Type B pancreatic cell (in vitro differentiated cells): Measurements from ENCODE around the gene CCDC126. TPM values are rescaled to one million over a fixed set of nuclear protein-coding genes. Genes with fewer than 3 reads are reported as not detected.

ENCODE experiments used
- DNase-seq: peaks from one replicate; pipeline ENCODE4 v3.0.0; 2021; ENCODE audit warnings: mixed read lengths; ENCODE audit not compliant: unreplicated experiment; ENCODE audit errors: extremely low spot score
- H3K27ac Mint-ChIP-seq: 2 replicates; pipeline ENCODE4 v1.8.0; 2021; ENCODE audit warnings: mild to moderate bottlenecking, mixed read lengths
- H3K27me3 Mint-ChIP-seq: 2 replicates; pipeline ENCODE4 v1.8.0; 2021; ENCODE audit warnings: mixed read lengths
- H3K36me3 Mint-ChIP-seq: 2 replicates; pipeline ENCODE4 v1.8.0; 2021; ENCODE audit warnings: mixed read lengths
- H3K4me1 Mint-ChIP-seq: one replicate; pipeline ENCODE4 v1.8.0; 2021; ENCODE audit warnings: mixed read lengths; ENCODE audit not compliant: unreplicated experiment
- H3K4me3 Mint-ChIP-seq: 2 replicates; pipeline ENCODE4 v1.8.0; 2021; ENCODE audit warnings: mild to moderate bottlenecking, mixed read lengths
- H3K9me3 Mint-ChIP-seq: 2 replicates; pipeline ENCODE4 v1.8.0; 2021; ENCODE audit warnings: mixed read lengths
- CTCF ChIP-seq: fragments of 200-600 bp; sonication (generic); conservative IDR thresholded peaks from 2 replicates; pipeline ENCODE4 v1.5.0; 2021; ENCODE audit warnings: antibody characterized with exemption, mild to moderate bottlenecking
- total RNA-seq: library from RNA; stranded (reverse); gene quantifications from 2 replicates; pipeline ENCODE4 v1.2.1, GENCODE V29; 2021; ENCODE audit warnings: low replicate concordance

CCDC126 gene
- total RNA-seq, 1 donor from 2014 or later: 11.1 TPM

DNA sequence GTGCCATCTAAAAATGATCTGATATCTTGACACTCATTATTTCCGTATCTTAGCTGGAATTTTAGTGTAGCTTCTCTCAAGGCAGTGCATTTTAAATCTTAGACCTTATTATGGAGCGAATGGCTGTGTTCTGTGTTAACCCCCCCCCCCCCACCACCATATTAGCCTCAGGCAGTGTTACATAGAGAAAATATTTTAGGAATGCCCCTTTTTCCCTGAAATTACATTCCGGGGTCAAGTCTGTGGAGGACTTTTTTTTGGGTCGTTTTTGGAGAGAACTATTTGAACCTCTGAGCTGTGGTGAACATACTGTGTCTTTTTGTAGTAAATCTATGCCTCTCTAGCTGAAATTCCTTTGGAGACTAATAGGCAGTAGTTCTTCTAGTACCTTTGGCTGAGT lies 3.1 kb downstream of the CCDC126 start:
- Mint-ChIP-seq H3K4me1 (peaks cover 44% of the 10 kb centered on the region), H3K9me3 (peaks cover 4% of the 10 kb centered on the region), H3K4me3 (peak overlapping the region; percentile 69), H3K36me3 (peaks cover 8% of the 10 kb centered on the region), H3K27ac (peak overlapping the region; percentile 75), H3K27me3 (no peaks in the 10 kb centered on the region)
- no peak for DNase-seq
- no peak for TF ChIP-seq CTCF

- Mint-ChIP-seq H3K36me3 (peaks cover 15% of the 10 kb centered on the region), H3K9me3 (no peaks in the 10 kb centered on the region), H3K4me1 (peaks cover 45% of the 10 kb centered on the region), H3K4me3 (no peak overlapping the region), H3K27me3 (no peaks in the 10 kb centered on the region), H3K27ac (no peak overlapping the region)
- no peak for DNase-seq
- TF ChIP-seq CTCF: no peak
Measured at GRCh38 chr7:23603632-23604295, 6.6 kb downstream of the CCDC126 start.

DNA sequence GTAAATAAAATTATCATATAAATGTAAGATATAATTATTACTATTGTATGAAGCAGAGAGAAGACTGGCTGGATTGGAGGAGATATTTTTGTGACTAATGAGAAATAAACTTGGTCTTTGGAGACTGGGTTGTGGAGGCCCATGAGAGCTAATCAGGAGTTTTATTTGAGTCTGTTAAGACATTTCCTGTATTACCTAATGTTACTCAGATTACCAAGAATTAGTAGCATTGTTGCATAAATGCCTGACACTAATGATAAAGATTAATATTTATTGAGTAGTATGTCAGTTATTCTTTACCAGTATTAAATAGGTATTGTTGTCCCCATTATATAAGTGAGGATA lies 7.1 kb downstream of the CCDC126 start:
- no peaks in the 10 kb centered on the region for H3K9me3 Mint-ChIP-seq
- no peak overlapping the region for H3K27ac Mint-ChIP-seq
- TF ChIP-seq CTCF: no peak
- H3K36me3 Mint-ChIP-seq: peaks cover 15% of the 10 kb centered on the region
- DNase-seq: no peak
- H3K4me1 Mint-ChIP-seq: peaks cover 43% of the 10 kb centered on the region
- H3K27me3 Mint-ChIP-seq: no peaks in the 10 kb centered on the region
- no peak overlapping the region for H3K4me3 Mint-ChIP-seq

DNA sequence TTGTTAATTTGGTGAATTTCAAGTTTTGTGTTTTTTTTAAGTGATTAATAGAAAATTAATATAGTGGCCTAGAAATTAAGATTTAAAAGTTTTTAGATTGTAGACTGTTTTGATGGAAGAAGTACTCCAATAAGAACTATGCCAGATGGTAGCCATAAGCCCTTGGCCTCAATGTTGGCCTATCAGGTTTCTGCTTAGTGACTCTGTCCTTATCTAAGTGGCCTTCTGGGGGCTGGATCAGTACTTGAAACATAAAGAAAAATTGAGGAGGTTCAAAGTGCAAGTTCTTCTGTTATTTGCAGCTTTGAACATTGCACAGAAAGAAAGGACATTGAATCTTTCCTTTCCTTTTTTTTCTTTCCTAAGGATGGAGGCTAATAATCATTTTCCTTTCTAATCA lies 9.9 kb downstream of the CCDC126 start:
- Mint-ChIP-seq H3K4me1 (peaks cover 24% of the 10 kb centered on the region), H3K9me3 (no peaks in the 10 kb centered on the region), H3K27ac (no peak overlapping the region), H3K27me3 (no peaks in the 10 kb centered on the region), H3K4me3 (no peak overlapping the region), H3K36me3 (peaks cover 19% of the 10 kb centered on the region)
- no peak for TF ChIP-seq CTCF
- DNase-seq: no peak

DNA sequence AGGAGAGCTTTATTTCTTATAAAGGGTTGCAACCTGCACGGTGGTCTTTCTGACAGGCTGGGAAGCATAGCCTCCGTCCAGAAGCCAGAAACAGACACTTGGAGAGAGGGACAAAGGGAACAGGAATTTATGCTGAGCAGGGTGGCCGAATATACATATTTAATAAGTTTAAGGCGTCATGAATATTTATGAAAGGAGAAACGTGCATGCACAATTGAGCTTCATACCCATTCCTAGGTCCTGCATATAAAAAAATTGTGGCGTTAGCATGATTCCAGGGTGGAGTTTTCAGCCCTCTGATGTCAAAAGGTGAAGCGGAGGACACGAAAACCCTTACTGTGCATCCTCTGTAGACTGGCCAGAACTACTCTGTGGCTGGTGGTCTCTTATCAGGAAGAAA lies 10.7 kb downstream of the CCDC126 start:
- TF ChIP-seq CTCF: no peak
- Mint-ChIP-seq H3K4me1 (peaks cover 17% of the 10 kb centered on the region), H3K4me3 (no peak overlapping the region), H3K9me3 (no peaks in the 10 kb centered on the region), H3K36me3 (peaks cover 22% of the 10 kb centered on the region), H3K27ac (no peak overlapping the region), H3K27me3 (no peaks in the 10 kb centered on the region)
- no peak for DNase-seq

DNA sequence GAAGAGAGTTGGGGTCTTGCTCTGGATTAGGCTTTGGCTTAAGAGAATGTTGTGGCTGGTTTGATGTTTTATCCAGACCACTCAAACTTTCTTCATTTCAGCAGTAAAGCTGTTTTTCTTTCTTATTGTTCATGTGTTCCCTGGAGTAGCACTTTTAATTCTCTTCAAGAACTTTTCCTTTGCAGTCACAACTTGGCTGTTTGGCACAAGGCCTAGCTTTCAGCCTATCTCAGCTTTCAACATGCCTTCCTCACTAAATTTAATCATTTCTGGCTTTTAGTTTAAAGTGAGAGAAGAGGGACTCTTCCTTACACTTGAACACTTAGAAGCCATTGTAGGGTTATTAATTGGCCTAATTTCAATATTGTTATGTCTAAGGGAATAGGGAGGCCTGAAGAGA lies 18.1 kb downstream of the CCDC126 start:
- peaks cover 54% of the 10 kb centered on the region for H3K36me3 Mint-ChIP-seq
- no peaks in the 10 kb centered on the region for H3K27me3 Mint-ChIP-seq
- H3K4me3 Mint-ChIP-seq: no peak overlapping the region
- H3K9me3 Mint-ChIP-seq: peaks cover 6% of the 10 kb centered on the region
- H3K27ac Mint-ChIP-seq: no peak overlapping the region
- TF ChIP-seq CTCF: no peak
- H3K4me1 Mint-ChIP-seq: no peaks in the 10 kb centered on the region
- DNase-seq: no peak
